ENCODE data around the gene PEAR1.

Gene PEAR1

GRCh38 chr1:156859523-156860112 is 33.9 kb upstream of the PEAR1 start:
- in situ Hi-C loops (cut with MboI; ENCODE audit: low sequenced_read_pairs): no loop called here

GRCh38 chr1:156860113-156860627 is 33.3 kb upstream of the PEAR1 start:
- in situ Hi-C loops (cut with MboI; ENCODE audit: low sequenced_read_pairs): no loop called here

- in situ Hi-C loops (cut with MboI; ENCODE audit: low sequenced_read_pairs): no loop called here
Measured at GRCh38 chr1:156860628-156861423, 32.7 kb upstream of the PEAR1 start, which contains the start of gene NTRK1. TSS of gene NTRK1 (plus strand) at chr1:156860865. CDS start at chr1:156860935, 70 bp downstream.

GRCh38 chr1:156862584-156862983 is 30.9 kb upstream of the PEAR1 start:
- in situ Hi-C loops (cut with MboI; ENCODE audit: low sequenced_read_pairs): no loop called here

GRCh38 chr1:156862997-156863599 is 30.4 kb upstream of the PEAR1 start:
- in situ Hi-C loops (cut with MboI; ENCODE audit: low sequenced_read_pairs): no loop called here

GRCh38 chr1:156863631-156864030 is 29.9 kb upstream of the PEAR1 start:
- in situ Hi-C loops (cut with MboI; ENCODE audit: low sequenced_read_pairs): no loop called here

GRCh38 chr1:156864796-156865195 is 28.7 kb upstream of the PEAR1 start:
- in situ Hi-C loops (cut with MboI; ENCODE audit: low sequenced_read_pairs): no loop called here

GRCh38 chr1:156865258-156865657 is 28.3 kb upstream of the PEAR1 start:
- in situ Hi-C loops (cut with MboI; ENCODE audit: low sequenced_read_pairs): no loop called here

- in situ Hi-C loops (cut with MboI; ENCODE audit: low sequenced_read_pairs): no loop called here
Measured at GRCh38 chr1:156865865-156866248, 27.7 kb upstream of the PEAR1 start.

- in situ Hi-C loops (cut with MboI; ENCODE audit: low sequenced_read_pairs): no loop called here
Measured at GRCh38 chr1:156866249-156866909, 27.1 kb upstream of the PEAR1 start.

- in situ Hi-C loops (cut with MboI; ENCODE audit: low sequenced_read_pairs): no loop called here
Measured at GRCh38 chr1:156868341-156868740, 25.2 kb upstream of the PEAR1 start.

- in situ Hi-C loops (cut with MboI; ENCODE audit: low sequenced_read_pairs): no loop called here
Measured at GRCh38 chr1:156869455-156869854, 24.1 kb upstream of the PEAR1 start.

GRCh38 chr1:156873659-156874058 is 19.9 kb upstream of the PEAR1 start:
- in situ Hi-C loops (cut with MboI; ENCODE audit: low sequenced_read_pairs): no loop called here

GRCh38 chr1:156874142-156874541 is 19.4 kb upstream of the PEAR1 start:
- in situ Hi-C loops (cut with MboI; ENCODE audit: low sequenced_read_pairs): no loop called here

- in situ Hi-C loops (cut with MboI; ENCODE audit: low sequenced_read_pairs): loop anchor here (25.0 kb wide), 1 partner anchor 162 kb away; the partner anchor contains the start of gene CRABP2
Measured at GRCh38 chr1:156874572-156875340, 18.8 kb upstream of the PEAR1 start.

GRCh38 chr1:156875341-156875615 is 18.2 kb upstream of the PEAR1 start:
- in situ Hi-C loops (cut with MboI; ENCODE audit: low sequenced_read_pairs): loop anchor here (25.0 kb wide), 1 partner anchor 163 kb away; the partner anchor contains the start of gene CRABP2

- in situ Hi-C loops (cut with MboI; ENCODE audit: low sequenced_read_pairs): loop anchor here (25.0 kb wide), 1 partner anchor 164 kb away; the partner anchor contains the start of gene CRABP2
Measured at GRCh38 chr1:156876281-156876680, 17.2 kb upstream of the PEAR1 start.

GRCh38 chr1:156877433-156878170 is 15.9 kb upstream of the PEAR1 start:
- in situ Hi-C loops (cut with MboI; ENCODE audit: low sequenced_read_pairs): loop anchor here (25.0 kb wide), 1 partner anchor 165 kb away; the partner anchor contains the start of gene CRABP2

- in situ Hi-C loops (cut with MboI; ENCODE audit: low sequenced_read_pairs): loop anchor here (25.0 kb wide), 1 partner anchor 168 kb away; the partner anchor contains the start of gene CRABP2
Measured at GRCh38 chr1:156879876-156880275, 13.6 kb upstream of the PEAR1 start.

GRCh38 chr1:156880473-156880872 is 13.0 kb upstream of the PEAR1 start:
- in situ Hi-C loops (cut with MboI; ENCODE audit: low sequenced_read_pairs): loop anchor here (25.0 kb wide), 1 partner anchor 168 kb away; the partner anchor contains the start of gene CRABP2
